KG1 (cell line): Measurements from ENCODE around the gene KCNC1.

Experiments
- DNase-seq: peaks from one replicate; lab custom pipeline; 2025; lab: John Stamatoyannopoulos, UW

The KCNC1 gene

DNA sequence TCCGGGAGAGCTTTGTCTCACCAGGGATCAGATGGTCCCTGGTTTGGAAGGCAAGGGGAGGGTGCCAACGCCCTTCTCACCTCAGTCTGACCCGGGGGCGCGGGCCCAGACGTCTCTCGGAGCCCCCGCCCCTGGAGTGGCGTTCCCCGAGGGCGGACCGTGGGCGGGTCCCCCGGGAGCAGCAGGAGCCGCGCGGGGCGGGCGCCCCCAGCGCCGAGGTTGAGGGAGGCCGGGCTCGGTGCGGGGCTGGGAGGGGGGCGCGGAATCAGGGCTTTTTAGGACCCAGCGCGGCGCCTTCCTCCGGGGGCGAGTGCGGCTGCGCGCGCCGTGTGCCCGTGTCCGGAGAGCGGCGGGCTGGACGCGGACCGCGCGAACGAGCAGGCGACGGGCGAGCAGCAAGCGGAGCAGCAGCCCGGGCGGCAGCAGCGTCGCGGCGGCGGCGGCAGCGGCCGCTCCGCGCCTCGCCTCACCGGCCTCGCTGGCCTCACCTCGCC is at the start of gene KCNC1:
KCNC1 (plus strand) TSS at position 364 of the 494 bp plus-strand sequence. CDS start 1,222 bp downstream, outside the sequence.
- no peak for DNase-seq

GRCh38 chr11:17686231-17686980 is 48.2 kb upstream of the KCNC1 start:
- DNase-seq, result no peak

DNA sequence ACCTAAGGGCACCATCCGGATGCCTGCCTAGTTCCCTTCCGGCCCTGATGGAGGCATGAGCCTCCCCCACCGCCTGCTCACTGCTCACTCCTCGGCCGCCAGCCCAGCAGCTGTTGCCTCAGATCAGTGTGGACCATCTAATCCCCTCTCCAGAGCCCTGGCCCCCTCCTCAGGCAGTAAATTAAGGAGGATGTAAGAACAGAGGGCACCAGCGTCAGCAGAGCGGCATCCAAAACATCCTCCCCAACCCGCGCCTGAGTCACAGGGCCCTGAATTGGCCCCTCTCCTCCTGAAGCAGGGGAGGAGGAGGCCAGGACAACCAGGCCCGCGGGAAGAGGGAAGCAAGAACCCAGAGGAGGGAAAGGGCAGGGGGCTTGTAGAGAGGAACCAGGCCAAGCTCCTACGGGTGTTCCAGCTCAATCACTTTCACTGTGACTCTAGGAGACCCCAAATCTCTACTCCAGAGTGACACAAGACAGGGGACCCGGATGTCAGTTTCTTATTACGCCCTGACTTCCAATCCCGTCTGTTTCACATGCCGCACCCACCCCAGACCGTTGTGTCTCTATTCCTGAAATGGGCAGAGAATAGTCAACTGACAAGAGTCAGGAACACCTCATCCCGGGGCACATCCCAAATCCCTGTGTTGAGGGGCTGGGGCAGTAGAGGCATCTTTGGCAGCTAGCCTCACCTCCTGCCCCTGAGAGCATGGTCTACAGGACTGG is 46.5 kb upstream of the KCNC1 start:
- DNase-seq, result no peak

GRCh38 chr11:17691550-17691949 is 43.0 kb upstream of the KCNC1 start:
- DNase-seq, result no peak

- DNase-seq, result no peak
Measured at GRCh38 chr11:17691976-17692375, 42.6 kb upstream of the KCNC1 start.

DNA sequence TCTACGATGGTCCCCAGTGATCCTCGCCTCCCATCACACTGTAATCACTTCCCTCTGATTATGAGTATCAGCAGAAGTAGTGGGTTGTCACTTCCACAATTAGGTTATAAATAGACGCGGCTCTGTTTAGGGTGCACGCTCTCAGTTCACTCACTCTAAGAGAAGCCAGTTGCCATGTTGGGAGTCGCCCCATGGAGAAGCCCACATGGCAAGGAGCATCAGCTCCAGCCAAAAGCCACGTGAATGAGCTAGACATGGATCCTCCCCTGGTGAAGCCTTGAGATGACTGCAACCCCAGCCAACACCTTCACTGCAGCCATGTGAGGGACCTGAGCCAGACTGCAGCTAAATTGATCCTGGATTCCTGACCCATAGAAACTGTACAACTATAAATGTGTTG is 41.6 kb upstream of the KCNC1 start:
- no peak for DNase-seq

DNA sequence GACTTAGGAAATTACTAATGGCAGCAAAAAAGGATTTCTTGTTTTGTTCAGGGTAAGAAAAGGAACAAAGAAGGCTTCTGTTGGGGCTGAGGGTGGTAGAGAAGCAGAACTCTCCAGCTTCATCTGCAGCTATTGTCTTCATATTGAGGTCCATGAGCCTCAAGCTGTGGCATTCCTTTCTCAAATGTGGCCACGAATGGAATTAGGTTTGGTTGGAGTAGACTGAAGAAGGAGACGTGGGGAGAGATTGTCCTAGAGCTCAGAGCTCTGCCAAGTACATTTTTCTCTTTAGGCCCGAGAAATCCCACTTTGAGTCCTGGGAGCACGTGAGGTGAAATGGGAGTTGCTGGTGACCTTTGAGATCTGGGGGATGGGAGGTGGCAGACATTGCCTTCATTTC is 41.0 kb upstream of the KCNC1 start:
- no peak for DNase-seq

GRCh38 chr11:17694494-17695110 is 40.0 kb upstream of the KCNC1 start:
- no peak for DNase-seq

DNA sequence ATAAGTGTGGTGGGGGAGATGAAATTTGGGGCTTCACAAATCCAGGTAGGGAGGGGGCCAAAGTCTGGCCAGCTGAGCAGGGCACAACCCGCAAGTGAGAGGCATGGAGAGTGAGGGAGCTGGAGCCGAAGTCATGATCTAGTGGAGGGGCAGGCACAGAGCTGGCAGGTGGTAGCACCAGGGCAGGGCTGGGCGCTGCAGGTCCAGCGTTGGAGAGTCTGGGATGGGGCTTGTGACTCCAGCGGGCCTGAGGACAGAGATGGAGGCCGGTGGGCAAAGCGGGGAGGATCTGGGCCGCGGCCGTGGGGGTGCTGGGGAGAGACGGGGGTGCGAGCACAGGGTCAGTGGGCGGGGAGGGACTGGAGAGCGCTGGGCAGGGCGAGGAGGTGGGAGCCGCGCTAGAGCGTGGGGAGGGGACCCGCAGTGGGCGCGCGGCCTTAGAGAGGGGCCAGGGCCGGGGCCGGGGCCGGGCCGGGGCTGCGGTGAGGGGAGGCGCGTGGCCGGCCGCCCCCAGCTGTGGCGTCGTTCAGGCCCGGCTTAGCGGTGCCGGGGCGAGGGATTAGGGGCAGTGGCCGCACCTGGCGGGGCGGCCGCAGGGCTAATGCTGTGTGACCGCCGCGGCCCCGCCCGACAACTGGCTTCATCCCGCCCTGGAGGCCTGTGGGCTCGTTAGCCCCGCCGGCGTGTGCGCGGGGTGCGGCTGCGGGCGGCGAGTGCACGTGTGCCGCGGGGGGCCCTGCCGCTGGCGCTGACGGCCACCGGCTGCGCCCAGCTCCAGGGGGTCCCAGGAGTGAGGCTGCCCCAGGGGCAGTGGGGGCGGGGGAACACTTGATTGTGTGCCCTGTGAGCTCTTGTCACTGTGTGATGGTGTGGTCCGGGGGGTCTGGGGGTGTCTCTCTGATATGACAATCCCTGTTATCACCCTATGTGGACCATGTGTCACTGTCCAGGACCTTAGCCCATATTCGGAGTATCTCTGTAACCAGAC is 38.8 kb upstream of the KCNC1 start:
- no peak for DNase-seq

DNA sequence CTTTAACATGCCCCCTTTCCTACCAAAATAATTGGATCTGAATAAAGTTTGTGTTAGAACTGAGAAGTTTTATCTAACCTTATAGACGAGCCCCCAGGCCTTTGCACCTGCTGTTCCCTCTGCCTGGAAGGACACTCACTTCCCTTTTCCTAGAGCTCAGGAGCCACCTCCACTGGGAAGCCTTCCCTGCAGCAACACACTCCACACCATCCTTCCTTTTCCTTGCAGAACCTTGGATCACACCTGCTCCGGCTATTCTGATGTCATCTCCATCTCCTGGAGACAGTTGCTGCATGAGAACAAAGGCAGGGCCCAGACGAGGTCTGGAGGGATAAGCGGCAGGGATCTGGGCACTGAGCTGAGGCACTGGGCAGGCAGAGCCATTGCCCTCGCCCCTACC is 37.8 kb upstream of the KCNC1 start:
- no peak for DNase-seq

GRCh38 chr11:17697175-17697949 is 37.2 kb upstream of the KCNC1 start:
- DNase-seq, result no peak

- DNase-seq, result no peak
Measured at GRCh38 chr11:17699147-17700114, 35.1 kb upstream of the KCNC1 start.

GRCh38 chr11:17700991-17701390 is 33.6 kb upstream of the KCNC1 start:
- no peak for DNase-seq

GRCh38 chr11:17702876-17703275 is 31.7 kb upstream of the KCNC1 start:
- DNase-seq, result no peak

DNA sequence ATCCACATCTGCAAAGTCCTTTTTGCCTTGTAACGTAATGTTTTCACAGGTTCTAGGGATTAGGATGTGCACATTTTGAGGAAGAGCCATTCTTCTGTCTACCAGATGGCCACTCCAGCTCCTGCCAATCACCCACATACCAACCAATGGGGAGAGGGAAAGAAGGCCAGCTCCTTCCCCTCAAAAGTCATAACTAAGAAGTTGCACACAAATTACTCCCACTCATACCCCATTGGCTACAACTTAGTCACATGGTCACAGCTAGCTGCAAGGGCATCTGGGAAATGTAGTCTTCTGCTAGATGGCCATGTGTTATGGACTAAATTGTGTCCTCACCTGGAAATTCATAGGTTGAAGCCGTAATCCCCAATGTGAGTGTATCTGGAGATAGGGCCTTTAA is 30.6 kb upstream of the KCNC1 start:
- no peak for DNase-seq

DNA sequence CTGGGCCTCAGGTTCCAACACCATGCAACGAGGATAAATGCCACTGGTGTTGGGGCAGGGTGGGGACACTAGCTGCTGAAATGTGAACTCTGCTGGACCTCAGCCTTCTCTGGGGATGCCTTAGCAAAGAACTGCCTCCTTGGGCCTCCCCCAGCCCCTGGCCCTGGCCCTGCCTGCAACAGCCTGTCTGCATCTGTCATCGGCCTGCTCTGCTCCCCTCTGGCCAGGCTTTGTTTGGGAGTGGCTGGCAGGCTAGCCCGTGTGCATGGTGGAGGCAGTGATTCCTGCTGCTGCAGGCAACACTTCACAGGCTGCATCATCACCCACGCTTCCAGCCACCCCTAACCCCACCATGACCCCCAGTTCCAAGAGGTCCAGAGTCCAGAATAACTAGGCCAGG is 26.8 kb upstream of the KCNC1 start:
- DNase-seq, result no peak

GRCh38 chr11:17711836-17712235 is 22.7 kb upstream of the KCNC1 start:
- no peak for DNase-seq

- no peak for DNase-seq
Measured at GRCh38 chr11:17713851-17714250, 20.7 kb upstream of the KCNC1 start.

DNA sequence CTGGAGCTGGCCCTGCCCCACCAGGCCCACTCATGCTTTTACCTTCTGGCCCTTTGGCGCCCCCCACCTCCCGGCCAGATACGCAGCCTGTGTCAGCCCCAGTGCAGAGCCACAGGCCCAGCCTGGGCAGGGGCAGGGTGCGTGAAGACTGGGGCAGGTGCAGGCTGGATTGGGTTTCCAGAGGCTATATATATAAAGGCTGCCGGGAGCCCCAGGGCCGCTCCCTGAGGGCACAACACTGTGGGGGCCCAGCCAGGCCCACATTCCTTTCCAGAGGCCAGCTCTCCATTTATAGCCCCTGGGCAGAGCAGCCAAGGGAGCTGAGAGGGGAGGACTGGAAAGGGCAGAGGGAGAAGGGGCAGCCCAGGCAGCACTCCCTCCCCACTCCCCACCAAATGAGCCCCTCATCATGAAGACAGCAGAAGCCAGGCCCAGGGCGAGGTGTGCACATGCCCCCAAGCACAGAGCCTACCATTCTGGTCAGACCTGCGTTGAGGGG is 20.2 kb upstream of the KCNC1 start:
- DNase-seq, result no peak

DNA sequence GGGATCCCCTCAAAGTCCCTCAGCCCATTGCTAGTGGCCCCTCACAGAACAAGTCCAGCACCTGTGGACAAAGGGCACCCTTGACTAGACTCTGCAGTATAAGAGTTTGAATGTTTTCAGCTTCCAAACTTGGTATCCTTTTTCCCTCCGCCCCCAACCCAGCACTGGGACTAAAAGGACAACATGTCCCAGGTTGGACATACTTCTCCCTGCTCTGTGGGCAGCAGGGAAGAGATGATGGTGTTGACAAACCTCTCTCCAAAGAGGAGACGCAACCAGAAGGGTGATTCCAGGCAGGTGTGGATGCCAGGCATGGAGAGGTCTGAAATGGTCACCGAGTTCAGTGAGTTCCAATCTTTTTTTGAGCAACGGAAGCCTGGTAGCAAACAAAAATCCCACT is 19.7 kb upstream of the KCNC1 start:
- no peak for DNase-seq
